ENCODE measurements around the gene CFL2.

CFL2 gene

DNA sequence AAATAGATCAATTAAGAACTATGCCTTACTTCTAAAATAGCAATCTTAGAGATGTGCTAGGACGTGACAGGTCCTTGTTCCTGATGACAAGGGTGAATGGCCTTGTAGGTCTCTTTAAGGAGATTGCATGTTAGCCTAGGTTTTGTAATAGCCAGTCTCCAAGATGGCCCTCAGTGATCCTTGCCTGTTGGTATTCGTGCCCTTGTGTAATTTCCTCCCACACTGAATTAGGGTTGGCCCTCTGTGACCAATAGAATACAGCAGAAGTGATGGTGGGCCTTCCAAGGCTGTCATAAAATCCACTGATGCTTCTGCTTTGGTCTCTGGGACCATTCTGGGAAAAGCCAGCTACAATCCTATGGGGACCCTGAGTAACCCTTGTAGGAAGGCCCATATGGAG lies 46.3 kb downstream of the CFL2 start:
- DNase-seq: no peak

DNA sequence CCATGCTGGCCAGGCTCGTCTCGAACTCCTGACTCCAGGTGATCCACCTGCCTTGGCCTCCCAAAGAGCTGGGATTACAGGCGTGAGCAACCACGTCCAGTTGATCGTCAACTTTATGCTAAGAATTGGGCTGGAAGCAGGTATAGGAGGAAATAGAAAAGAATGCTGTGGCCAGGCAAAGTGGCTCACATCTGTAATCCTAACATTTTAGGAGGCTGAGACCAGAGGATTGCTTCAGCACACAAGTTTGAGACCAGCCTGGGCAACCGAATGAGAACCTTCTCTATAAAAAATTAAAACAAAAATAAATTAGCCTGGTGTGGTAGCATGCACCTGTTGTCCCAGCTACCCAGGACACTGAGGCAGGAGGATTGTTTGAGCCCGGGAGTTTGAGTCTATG lies 47.4 kb downstream of the CFL2 start:
- no peak for DNase-seq

DNA sequence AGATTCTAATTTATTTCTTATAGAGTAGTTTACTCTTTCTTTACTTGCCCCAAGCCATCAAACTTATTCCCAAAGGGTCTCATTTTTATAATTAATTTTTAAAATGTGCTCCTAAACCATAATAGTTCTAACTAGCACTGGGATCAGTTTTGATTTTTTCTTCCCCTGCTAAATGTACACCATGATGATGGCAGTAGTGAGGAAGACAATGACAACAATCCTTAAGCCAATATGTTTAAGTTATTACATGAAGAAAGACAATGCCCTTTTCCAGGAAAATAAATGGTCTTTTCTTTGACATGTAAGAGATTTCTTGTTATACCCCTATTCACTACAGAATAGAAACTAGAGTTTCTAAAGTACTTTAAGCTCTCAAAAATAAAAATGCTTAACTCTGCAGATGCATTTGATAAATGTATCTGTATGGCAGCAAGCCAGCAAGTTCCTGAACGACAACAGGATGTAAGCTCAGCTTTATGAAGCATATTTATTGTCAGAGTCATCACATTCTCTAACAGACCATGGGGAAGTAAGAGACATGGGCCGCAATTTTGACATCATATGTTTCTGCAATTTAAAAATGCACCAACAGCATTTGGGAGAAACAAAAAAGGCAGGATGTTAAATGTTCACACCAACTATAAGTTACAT lies 48.5 kb downstream of the CFL2 start:
- no peak for DNase-seq

DNA sequence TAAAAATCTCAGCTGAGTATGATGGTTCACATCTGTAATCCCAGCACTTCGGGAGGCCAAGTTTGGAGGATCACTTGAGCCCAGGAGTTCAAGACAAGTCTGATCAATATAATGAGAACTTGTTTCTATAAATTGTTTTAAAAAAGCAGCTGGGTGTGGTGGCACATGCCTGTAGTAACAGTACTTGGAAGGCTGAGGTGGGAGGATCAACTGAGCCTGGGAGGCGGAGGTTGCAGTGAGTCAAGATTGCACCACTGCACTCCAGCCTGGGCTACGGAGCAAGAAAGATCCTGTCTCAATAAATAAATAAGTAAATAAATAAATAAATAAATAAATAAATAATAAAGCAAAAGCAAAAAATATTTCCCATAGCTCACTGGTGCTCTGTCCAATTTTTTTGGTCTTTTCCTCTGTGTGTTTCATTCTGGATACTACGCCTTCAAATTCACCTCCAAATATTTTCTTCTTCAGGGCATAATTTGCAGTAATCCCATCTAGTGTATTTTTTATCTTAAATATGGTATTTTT lies 51.8 kb downstream of the CFL2 start:
- no peak for DNase-seq

DNA sequence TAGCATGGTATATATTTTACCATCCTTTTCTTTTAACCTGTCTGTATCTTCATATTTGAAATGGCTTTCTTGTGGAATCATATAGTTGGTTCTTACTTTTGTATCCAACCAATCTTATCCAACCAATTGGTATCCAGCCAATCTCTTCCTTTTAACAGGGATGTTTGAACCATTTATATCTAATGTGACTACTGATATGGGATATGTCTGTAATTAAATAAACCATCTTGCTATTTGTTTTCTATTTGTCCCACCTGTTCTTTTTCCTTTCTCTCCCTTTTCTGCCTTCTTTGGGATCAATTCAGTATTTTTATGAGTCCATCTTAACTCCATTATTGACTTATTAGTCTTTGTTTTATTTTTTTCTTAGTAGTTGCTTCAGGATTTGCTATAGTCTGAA lies 53.6 kb downstream of the CFL2 start:
- DNase-seq: no peak
